IMR-90 (cell line): ENCODE results near the gene CLIC5.

Experiments
- CEBPB ChIP-seq: IDR thresholded peaks from 2 replicates; pipeline ENCODE4 v1.6.1; 2012; ENCODE audit warnings: low read depth, low read length, improper control_type of control experiment
- MXI1 ChIP-seq: IDR thresholded peaks from 2 replicates; pipeline ENCODE4 v1.6.1; 2012; ENCODE audit warnings: low read depth, mild to moderate bottlenecking, low read length, moderate library complexity, borderline replicate concordance
- RCOR1 ChIP-seq: IDR thresholded peaks from 2 replicates; pipeline ENCODE4 v1.6.1; 2012; ENCODE audit warnings: mild to moderate bottlenecking, low read length, improper control_type of control experiment; ENCODE audit not compliant: insufficient replicate concordance
- TF ChIP-seq, protein P1 (sequence below): conservative IDR thresholded peaks from 2 replicates; pipeline ENCODE4 v1.5.1; 2012; ENCODE audit warnings: mild to moderate bottlenecking, low read depth, low read length, improper control_type of control experiment

DNA sequence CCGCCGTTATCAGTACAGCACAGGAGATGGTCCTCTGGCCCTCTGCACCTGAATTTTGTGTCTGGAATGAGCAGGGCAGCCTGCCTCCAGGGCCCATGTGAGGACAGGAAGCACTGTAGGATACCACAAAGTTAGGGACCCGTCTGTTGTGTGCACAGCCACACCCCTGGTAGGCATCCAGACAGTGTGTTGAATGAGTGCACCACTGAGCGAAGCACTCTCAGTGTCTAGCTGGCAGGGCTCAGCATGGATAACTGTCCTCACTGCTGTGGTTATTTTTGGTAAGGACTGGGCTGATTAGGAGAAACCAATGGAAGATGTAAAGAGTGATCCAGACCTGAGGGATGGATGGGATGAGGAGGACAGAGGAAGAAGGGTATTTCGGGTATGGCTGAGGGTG, 178.7 kb downstream of the CLIC5 start:
- TF ChIP-seq, protein P1, sequence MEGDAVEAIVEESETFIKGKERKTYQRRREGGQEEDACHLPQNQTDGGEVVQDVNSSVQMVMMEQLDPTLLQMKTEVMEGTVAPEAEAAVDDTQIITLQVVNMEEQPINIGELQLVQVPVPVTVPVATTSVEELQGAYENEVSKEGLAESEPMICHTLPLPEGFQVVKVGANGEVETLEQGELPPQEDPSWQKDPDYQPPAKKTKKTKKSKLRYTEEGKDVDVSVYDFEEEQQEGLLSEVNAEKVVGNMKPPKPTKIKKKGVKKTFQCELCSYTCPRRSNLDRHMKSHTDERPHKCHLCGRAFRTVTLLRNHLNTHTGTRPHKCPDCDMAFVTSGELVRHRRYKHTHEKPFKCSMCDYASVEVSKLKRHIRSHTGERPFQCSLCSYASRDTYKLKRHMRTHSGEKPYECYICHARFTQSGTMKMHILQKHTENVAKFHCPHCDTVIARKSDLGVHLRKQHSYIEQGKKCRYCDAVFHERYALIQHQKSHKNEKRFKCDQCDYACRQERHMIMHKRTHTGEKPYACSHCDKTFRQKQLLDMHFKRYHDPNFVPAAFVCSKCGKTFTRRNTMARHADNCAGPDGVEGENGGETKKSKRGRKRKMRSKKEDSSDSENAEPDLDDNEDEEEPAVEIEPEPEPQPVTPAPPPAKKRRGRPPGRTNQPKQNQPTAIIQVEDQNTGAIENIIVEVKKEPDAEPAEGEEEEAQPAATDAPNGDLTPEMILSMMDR = no peak
- TF ChIP-seq MXI1 = no peak
- no peak for TF ChIP-seq CEBPB
- no peak for TF ChIP-seq RCOR1
